Measurements from ENCODE around the gene TRPM3.

- TF ChIP-seq CTCF (IDR thresholded peaks at IDR 0.05): no peak
- TF ChIP-seq POLR2A (IDR thresholded peaks at IDR 0.05): no peak
- no peak for TF ChIP-seq EP300 (IDR thresholded peaks at IDR 0.05)
These were observed 486.7 kb downstream of the TRPM3 start for GRCh38 chr9:70634696-70635095.
